Inflammatory macrophage treated with lipopolysaccharide for 4 hours (primary cell): ENCODE data around the gene APAF1.

Experiments
- DNase-seq: peaks from one replicate; pipeline ENCODE4 v3.0.0-alpha.2; 2020

APAF1 gene

GRCh38 chr12:98763656-98764055 lies 118.6 kb downstream of the APAF1 start:
- DNase-seq, result no peak

- no peak for DNase-seq
Observed at GRCh38 chr12:98767248-98767647, 122.2 kb downstream of the APAF1 start.

- no peak for DNase-seq
Observed at GRCh38 chr12:98769068-98769467, 124.0 kb downstream of the APAF1 start.

GRCh38 chr12:98770230-98770629 lies 125.1 kb downstream of the APAF1 start:
- DNase-seq, result no peak

GRCh38 chr12:98771811-98772752 lies 127.0 kb downstream of the APAF1 start:
- DNase-seq, result peak; percentile 4

- DNase-seq, result no peak
Observed at GRCh38 chr12:98772818-98773217, 127.7 kb downstream of the APAF1 start.

GRCh38 chr12:98780261-98780660 lies 135.2 kb downstream of the APAF1 start:
- no peak for DNase-seq

- DNase-seq, result no peak
Observed at GRCh38 chr12:98783420-98783819, 138.3 kb downstream of the APAF1 start.
